ENCODE measurements around the gene ULK4. TPM values are rescaled to one million over a fixed set of nuclear protein-coding genes. Genes with fewer than 3 reads are reported as not detected.

Gene ULK4
- total and polyA plus RNA-seq, 2 of the 4 experiments (the other 2 are of a cell fraction) = 2.7 to 5.0 TPM

DNA sequence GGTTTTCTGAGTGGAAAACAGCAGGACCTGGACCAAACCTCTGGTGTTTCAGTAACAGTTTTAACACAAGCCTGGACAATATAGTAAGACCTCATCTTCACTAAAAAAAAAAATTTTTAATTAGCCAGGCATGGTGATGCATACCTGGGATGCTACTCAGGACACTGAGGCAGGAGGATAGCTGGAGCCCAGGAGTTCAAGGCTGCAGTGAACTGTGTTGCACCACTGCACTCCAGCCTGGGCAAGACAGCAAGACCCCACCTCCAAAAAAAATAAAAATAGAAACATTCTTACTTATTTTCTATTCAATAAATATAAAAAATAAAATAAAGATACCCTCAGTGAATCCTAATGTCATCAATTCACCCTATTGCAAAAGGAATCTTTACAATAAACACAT lies 21.5 kb downstream of the ULK4 start:
- dilution Hi-C loops (cut with HindIII; ENCODE audit: low sequenced_read_pairs, unreplicated experiment) = no loop called here
- no peak overlapping the region for H3K56ac ChIP-seq (ENCODE audit: extremely low read depth, insufficient read depth, low read length)
- no peak overlapping the region for H3K4ac ChIP-seq (ENCODE audit: low read depth, low read length)
- no peak overlapping the region for H2BK120ac ChIP-seq (ENCODE audit: low read depth, low read length)
- no peak overlapping the region for H3K23ac ChIP-seq (ENCODE audit: low read depth, low read length)
- H3K9me1 ChIP-seq (ENCODE audit: insufficient read depth, low read length) = no peaks in the 10 kb centered on the region; the same call in 1 of the 2 replicates
- in situ Hi-C loops (cut with MboI; ENCODE audit: low sequenced_read_pairs) = no loop called here
- no peaks in the 10 kb centered on the region for H3K4me1 ChIP-seq (ENCODE audit: control insufficient read depth, insufficient read depth, low read length)
- no peak overlapping the region for H4K8ac ChIP-seq (ENCODE audit: low read depth in 2 of 2, low read length in 2 of 2)
- TF ChIP-seq RAD21 (IDR thresholded peaks at IDR 0.05; ENCODE audit: low read length) (no peak), CEBPB (IDR thresholded peaks at IDR 0.05; ENCODE audit: low read depth, low read length) (no peak), MXI1 (IDR thresholded peaks at IDR 0.05; ENCODE audit: borderline replicate concordance, low read depth, low read length) (no peak), FOS (IDR thresholded peaks at IDR 0.05; ENCODE audit: low read depth, low read length) (no peak), CHD1 (IDR thresholded peaks at IDR 0.05; ENCODE audit: low read depth, low read length) (no peak), BHLHE40 (IDR thresholded peaks at IDR 0.05; ENCODE audit: low read depth, low read length) (no peak), RCOR1 (IDR thresholded peaks at IDR 0.05; ENCODE audit: insufficient replicate concordance, low read length) (no peak), SMC3 (IDR thresholded peaks at IDR 0.05; ENCODE audit: low read depth, low read length) (no peak), POLR2A (IDR thresholded peaks at IDR 0.05; ENCODE audit: low read depth, low read length) (no peak), MAZ (IDR thresholded peaks at IDR 0.05; ENCODE audit: borderline replicate concordance, low read depth, low read length) (no peak), MAFK (IDR thresholded peaks at IDR 0.05; ENCODE audit: low read depth, low read length) (no peak), NFE2L2 (IDR thresholded peaks at IDR 0.05; ENCODE audit: low read depth, low read length) (no peak), RFX5 (IDR thresholded peaks at IDR 0.05; ENCODE audit: low read depth, low read length) (no peak)
- TF ChIP-seq, protein P1, sequence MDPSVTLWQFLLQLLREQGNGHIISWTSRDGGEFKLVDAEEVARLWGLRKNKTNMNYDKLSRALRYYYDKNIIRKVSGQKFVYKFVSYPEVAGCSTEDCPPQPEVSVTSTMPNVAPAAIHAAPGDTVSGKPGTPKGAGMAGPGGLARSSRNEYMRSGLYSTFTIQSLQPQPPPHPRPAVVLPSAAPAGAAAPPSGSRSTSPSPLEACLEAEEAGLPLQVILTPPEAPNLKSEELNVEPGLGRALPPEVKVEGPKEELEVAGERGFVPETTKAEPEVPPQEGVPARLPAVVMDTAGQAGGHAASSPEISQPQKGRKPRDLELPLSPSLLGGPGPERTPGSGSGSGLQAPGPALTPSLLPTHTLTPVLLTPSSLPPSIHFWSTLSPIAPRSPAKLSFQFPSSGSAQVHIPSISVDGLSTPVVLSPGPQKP (IDR thresholded peaks at IDR 0.05; ENCODE audit: borderline replicate concordance, low read depth, low read length) = no peak
- TF ChIP-seq, protein P2, sequence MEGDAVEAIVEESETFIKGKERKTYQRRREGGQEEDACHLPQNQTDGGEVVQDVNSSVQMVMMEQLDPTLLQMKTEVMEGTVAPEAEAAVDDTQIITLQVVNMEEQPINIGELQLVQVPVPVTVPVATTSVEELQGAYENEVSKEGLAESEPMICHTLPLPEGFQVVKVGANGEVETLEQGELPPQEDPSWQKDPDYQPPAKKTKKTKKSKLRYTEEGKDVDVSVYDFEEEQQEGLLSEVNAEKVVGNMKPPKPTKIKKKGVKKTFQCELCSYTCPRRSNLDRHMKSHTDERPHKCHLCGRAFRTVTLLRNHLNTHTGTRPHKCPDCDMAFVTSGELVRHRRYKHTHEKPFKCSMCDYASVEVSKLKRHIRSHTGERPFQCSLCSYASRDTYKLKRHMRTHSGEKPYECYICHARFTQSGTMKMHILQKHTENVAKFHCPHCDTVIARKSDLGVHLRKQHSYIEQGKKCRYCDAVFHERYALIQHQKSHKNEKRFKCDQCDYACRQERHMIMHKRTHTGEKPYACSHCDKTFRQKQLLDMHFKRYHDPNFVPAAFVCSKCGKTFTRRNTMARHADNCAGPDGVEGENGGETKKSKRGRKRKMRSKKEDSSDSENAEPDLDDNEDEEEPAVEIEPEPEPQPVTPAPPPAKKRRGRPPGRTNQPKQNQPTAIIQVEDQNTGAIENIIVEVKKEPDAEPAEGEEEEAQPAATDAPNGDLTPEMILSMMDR (conservative IDR thresholded peaks at IDR 0.05; ENCODE audit: low read depth, low read length) = no peak
- TF ChIP-seq, protein P3, sequence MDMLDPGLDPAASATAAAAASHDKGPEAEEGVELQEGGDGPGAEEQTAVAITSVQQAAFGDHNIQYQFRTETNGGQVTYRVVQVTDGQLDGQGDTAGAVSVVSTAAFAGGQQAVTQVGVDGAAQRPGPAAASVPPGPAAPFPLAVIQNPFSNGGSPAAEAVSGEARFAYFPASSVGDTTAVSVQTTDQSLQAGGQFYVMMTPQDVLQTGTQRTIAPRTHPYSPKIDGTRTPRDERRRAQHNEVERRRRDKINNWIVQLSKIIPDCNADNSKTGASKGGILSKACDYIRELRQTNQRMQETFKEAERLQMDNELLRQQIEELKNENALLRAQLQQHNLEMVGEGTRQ (IDR thresholded peaks at IDR 0.05; ENCODE audit: low read depth, low read length) = no peak
- H3K4me2 ChIP-seq (ENCODE audit: low read depth, low read length) = no peak overlapping the region
- H2AK5ac ChIP-seq (ENCODE audit: low read depth, low read length) = no peak overlapping the region
- H4K91ac ChIP-seq (ENCODE audit: insufficient read depth, low read depth, low read length) = no peak overlapping the region
- H2BK5ac ChIP-seq (ENCODE audit: low read depth, low read length, poor library complexity, severe bottlenecking) = no peak overlapping the region
- no peak overlapping the region for H4K5ac ChIP-seq (ENCODE audit: low read depth, low read length)
- no peak overlapping the region for H3K27ac ChIP-seq (ENCODE audit: insufficient read depth, low read length)
- H3K79me1 ChIP-seq (ENCODE audit: low read depth in 1 of 2, low read length in 2 of 2) = no peaks in the 10 kb centered on the region
- H4K20me1 ChIP-seq (ENCODE audit: insufficient read depth, low read length) = no peaks in the 10 kb centered on the region
- no peak overlapping the region for H3K18ac ChIP-seq (ENCODE audit: low read depth, low read length)
- no peak overlapping the region for H2AFZ ChIP-seq (replicated peaks; ENCODE audit: low read length, poor library complexity)
- no TSS peak for BruUV-seq (replicated peaks)
- no peak overlapping the region for H3K9ac ChIP-seq (ENCODE audit: low read depth, low read length)
- ChIA-PET CTCF (no interaction called here), POLR2A (ENCODE audit: unreplicated experiment) (no interaction called here)
- no peaks in the 10 kb centered on the region for H3K27me3 ChIP-seq (ENCODE audit: control insufficient read depth, insufficient read depth, low read length)
- intact Hi-C loops (cut with micrococcal nuclease) = no loop called here
- ATAC-seq (ENCODE audit: low read depth) (no peak), DNase-seq (no peak)
- H3K14ac ChIP-seq (replicated peaks; ENCODE audit: low read depth, low read length) = no peak overlapping the region
- H3K36me3 ChIP-seq (ENCODE audit: control insufficient read depth, insufficient read depth, low read length) = 0 out of 2 replicates have a peak, but pooled peaks cover 2% of the 10 kb centered on the region
- no peak overlapping the region for H2BK15ac ChIP-seq (ENCODE audit: low read depth, low read length)
- no peak overlapping the region for H3K4me3 ChIP-seq (ENCODE audit: insufficient read depth, low read depth, low read length)
- H2BK20ac ChIP-seq (ENCODE audit: low read depth, low read length) = no peak overlapping the region
- H3K9me3 ChIP-seq (ENCODE audit: control insufficient read depth, insufficient read depth, low read length) = no peaks in the 10 kb centered on the region
- no peak overlapping the region for H2AK9ac ChIP-seq (replicated peaks; ENCODE audit: low read depth, low read length, poor library complexity)
